Thoracic aorta (tissue), 2 donors: ENCODE data around the gene RASAL1. TPM values are rescaled to one million over a fixed set of nuclear protein-coding genes. Genes with fewer than 3 reads are reported as not detected.

Experiments
- ATAC-seq: fragments of 150-250 bp; one replicate; pipeline ENCODE4 v1.8.0; 2017; ENCODE audit warnings: low read depth; ENCODE audit not compliant: insufficient number of reproducible peaks, low FRiP score
- DNase-seq: peaks from one replicate; pipeline ENCODE4 v3.0.0-alpha.2; 2020; ENCODE audit warnings: low spot score
- H3K27ac ChIP-seq, 2 donors: fragments of 200-600 bp; sonication (generic); 1 replicate in 1 of 2; 2 replicates in 1 of 2; pipeline ENCODE4 v1.5.1; 2016; ENCODE audit warnings: mild to moderate bottlenecking in 2 of 2, moderate library complexity in 2 of 2
- H3K27me3 ChIP-seq: fragments of 200-600 bp; sonication (generic); replicated peaks from 2 replicates; pipeline ENCODE4 v1.6.0; 2016; ENCODE audit warnings: mild to moderate bottlenecking; ENCODE audit not compliant: insufficient read depth
- H3K36me3 ChIP-seq: fragments of 200-600 bp; sonication (generic); one replicate; pipeline ENCODE4 v1.5.1; 2016
- H3K4me1 ChIP-seq, 2 donors: fragments of 200-600 bp; sonication (generic); 1 replicate in 1 of 2; 2 replicates in 1 of 2; pipeline versions ENCODE4 v1.5.1 to v1.6.0; 2016; ENCODE audit warnings: low read depth in 2 of 2, mild to moderate bottlenecking in 1 of 2; ENCODE audit not compliant: control insufficient read depth in 1 of 2
- H3K4me3 ChIP-seq: fragments of 200-600 bp; sonication (generic); 2 replicates; pipeline ENCODE4 v1.5.1; 2016; ENCODE audit warnings: mild to moderate bottlenecking
- H3K9me3 ChIP-seq: fragments of 200-600 bp; sonication (generic); 2 replicates; pipeline ENCODE4 v1.5.1; 2016
- CTCF ChIP-seq: fragments of 200-600 bp; sonication (generic); IDR thresholded peaks from one replicate; pipeline ENCODE4 v1.5.1; 2019; ENCODE audit warnings: antibody characterized with exemption
- total RNA-seq, 2 donors: library from RNA; depleted of rRNA; stranded (reverse); fragments of >200 nt; gene quantifications; one replicate each; pipeline versions ENCODE4 v1.1.0 to v1.2.3, GENCODE V29; 2016

The RASAL1 gene
- total RNA-seq, 2 donors from 2014 or later: 2.0 TPM; not detected in 1

- Histone ChIP-seq H3K36me3 (no peaks in the 10 kb centered on the region), H3K4me3 (no peak overlapping the region), H3K4me1 (no peaks in the 10 kb centered on the region), H3K27ac (no peak overlapping the region), H3K9me3 (no peaks in the 10 kb centered on the region), H3K27me3 (no peaks in the 10 kb centered on the region)
- ATAC-seq: no peak
- no peak for TF ChIP-seq CTCF
- DNase-seq: no peak
Measured at GRCh38 chr12:113086249-113087164, 49.1 kb downstream of the RASAL1 start.

GRCh38 chr12:113083863-113084435, 51.6 kb downstream of the RASAL1 start:
- DNase-seq: no peak
- H3K4me3 ChIP-seq: no peak overlapping the region
- no peaks in the 10 kb centered on the region for H3K9me3 ChIP-seq
- no peak overlapping the region for H3K27ac ChIP-seq
- no peak for ATAC-seq
- H3K36me3 ChIP-seq: no peaks in the 10 kb centered on the region
- no peaks in the 10 kb centered on the region for H3K27me3 ChIP-seq
- no peak for TF ChIP-seq CTCF
- H3K4me1 ChIP-seq: no peaks in the 10 kb centered on the region

- DNase-seq (no peak), ATAC-seq (no peak)
- TF ChIP-seq CTCF: no peak
- Histone ChIP-seq H3K9me3 (no peaks in the 10 kb centered on the region), H3K36me3 (no peaks in the 10 kb centered on the region), H3K4me3 (no peak overlapping the region), H3K27me3 (no peaks in the 10 kb centered on the region), H3K27ac (no peak overlapping the region), H3K4me1 (no peaks in the 10 kb centered on the region)
Measured at GRCh38 chr12:113082486-113083148, 52.9 kb downstream of the RASAL1 start.

- no peak for DNase-seq
- Histone ChIP-seq H3K4me1 (no peaks in the 10 kb centered on the region), H3K36me3 (no peaks in the 10 kb centered on the region), H3K4me3 (no peak overlapping the region), H3K9me3 (no peaks in the 10 kb centered on the region), H3K27ac (no peak overlapping the region), H3K27me3 (no peaks in the 10 kb centered on the region)
- no peak for TF ChIP-seq CTCF
- no peak for ATAC-seq
Measured at GRCh38 chr12:113081873-113082272, 53.7 kb downstream of the RASAL1 start.

- DNase-seq: no peak
- Histone ChIP-seq H3K27ac (no peak overlapping the region), H3K4me1 (no peaks in the 10 kb centered on the region), H3K36me3 (no peaks in the 10 kb centered on the region), H3K9me3 (no peaks in the 10 kb centered on the region), H3K27me3 (no peaks in the 10 kb centered on the region), H3K4me3 (no peak overlapping the region)
- no peak for TF ChIP-seq CTCF
- no peak for ATAC-seq
Measured at GRCh38 chr12:113077859-113078255, 57.7 kb downstream of the RASAL1 start.
